DND-41 (cell line): ENCODE results near the gene INHBC.

Experiments used
- ATAC-seq: fragments of 200-7000 bp; cut with Tn5 transposase; 3 replicates; pipeline ENCODE4 v1.9.1; 2021; ENCODE audit warnings: low read depth; ENCODE audit not compliant: insufficient read depth
- DNase-seq: peaks from one replicate; pipeline ENCODE4 v3.0.0-alpha.2; 2020
- H2AFZ ChIP-seq: 2 replicates; pipeline ENCODE4 v1.6.0; 2012; ENCODE audit warnings: low read depth, low read length
- H3K27ac ChIP-seq: 2 replicates; pipeline ENCODE4 v1.5.1; 2012; ENCODE audit warnings: low read length, inconsistent platforms
- H3K27me3 ChIP-seq: fragments of 200-600 bp; sonication (generic); 2 replicates; pipeline ENCODE4 v1.6.0; 2012; ENCODE audit warnings: low read length, mild to moderate bottlenecking, inconsistent platforms; ENCODE audit not compliant: insufficient read depth, poor library complexity
- H3K36me3 ChIP-seq: 2 replicates; pipeline ENCODE4 v1.5.1; 2012; ENCODE audit warnings: low read length, inconsistent platforms; ENCODE audit not compliant: insufficient read depth
- H3K4me1 ChIP-seq: 2 replicates; pipeline ENCODE4 v1.5.1; 2012; ENCODE audit warnings: mild to moderate bottlenecking, low read length; ENCODE audit not compliant: insufficient read depth
- H3K4me2 ChIP-seq: 2 replicates; pipeline ENCODE4 v1.6.0; 2012; ENCODE audit warnings: mild to moderate bottlenecking, moderate library complexity, low read length, inconsistent platforms; ENCODE audit not compliant: insufficient read depth
- H3K4me3 ChIP-seq, 2 experiments: fragments of 200-600 bp in 1 of 2; shearing (Covaris generic) in 1 of 2; 2 replicates each; pipeline ENCODE4 v1.5.1; 2012 to 2016; ENCODE audit warnings: inconsistent platforms in 2 of 2, low read length in 2 of 2, mild to moderate bottlenecking in 2 of 2, low read depth in 1 of 2, moderate library complexity in 1 of 2
- H3K79me2 ChIP-seq: 2 replicates; pipeline ENCODE4 v1.6.0; 2012; ENCODE audit warnings: low read length, inconsistent platforms; ENCODE audit not compliant: insufficient read depth
- H3K9ac ChIP-seq: 2 replicates; pipeline ENCODE4 v1.6.0; 2012; ENCODE audit warnings: low read depth, mild to moderate bottlenecking, inconsistent platforms, low read length, moderate library complexity
- H3K9me3 ChIP-seq: 2 replicates; pipeline ENCODE4 v1.5.1; 2012; ENCODE audit warnings: low read length, moderate library complexity, mild to moderate bottlenecking, inconsistent platforms; ENCODE audit not compliant: insufficient read depth, severe bottlenecking
- H4K20me1 ChIP-seq: 2 replicates; pipeline ENCODE4 v1.6.0; 2012; ENCODE audit warnings: low read length; ENCODE audit not compliant: insufficient read depth
- EZH2 ChIP-seq: IDR thresholded peaks from 3 replicates; pipeline ENCODE4 v1.6.1; 2012; ENCODE audit warnings: borderline replicate concordance, low read depth, mild to moderate bottlenecking, moderate library complexity, low read length, inconsistent platforms; ENCODE audit not compliant: severe bottlenecking
- TF ChIP-seq, protein P1 (sequence below): IDR thresholded peaks from 2 replicates; pipeline ENCODE4 v1.5.1; 2012; ENCODE audit warnings: borderline replicate concordance, low read length, moderate library complexity, mild to moderate bottlenecking; ENCODE audit not compliant: poor library complexity, severe bottlenecking; ENCODE audit errors: extremely low read depth

The INHBC gene

DNA sequence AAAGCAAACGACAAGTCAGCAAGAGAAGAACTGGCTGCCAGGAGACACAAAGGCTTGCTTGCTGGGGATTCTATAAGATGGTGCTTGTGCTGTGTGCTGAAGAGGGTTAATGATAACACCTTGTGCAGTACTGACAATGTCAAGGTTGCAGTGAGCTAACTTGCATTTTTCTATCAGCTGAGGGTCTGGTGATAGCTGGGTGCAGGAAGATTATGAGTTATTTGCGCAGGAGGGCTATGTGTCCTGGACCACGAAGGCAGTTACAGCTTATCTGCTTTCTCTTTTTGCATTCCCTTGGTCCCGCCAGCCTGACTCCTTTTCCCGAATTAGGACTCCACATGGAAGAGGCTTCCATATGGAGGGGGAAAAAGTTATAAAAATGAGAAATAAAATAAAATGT, 46.2 kb upstream of the INHBC start:
- Histone ChIP-seq H3K9ac (no peak overlapping the region), H3K79me2 (peaks cover 4% of the 10 kb centered on the region; the same call in 1 of the 2 replicates), H3K4me2 (no peak overlapping the region), H3K9me3 (no peaks in the 10 kb centered on the region), H4K20me1 (no peaks in the 10 kb centered on the region), H3K4me3 (no peak overlapping the region), H3K27me3 (no peaks in the 10 kb centered on the region), H3K36me3 (peaks cover 10% of the 10 kb centered on the region), H2AFZ (no peak overlapping the region), H3K4me1 (no peaks in the 10 kb centered on the region), H3K27ac (no peak overlapping the region)
- ATAC-seq: no peak
- TF ChIP-seq, protein P1, sequence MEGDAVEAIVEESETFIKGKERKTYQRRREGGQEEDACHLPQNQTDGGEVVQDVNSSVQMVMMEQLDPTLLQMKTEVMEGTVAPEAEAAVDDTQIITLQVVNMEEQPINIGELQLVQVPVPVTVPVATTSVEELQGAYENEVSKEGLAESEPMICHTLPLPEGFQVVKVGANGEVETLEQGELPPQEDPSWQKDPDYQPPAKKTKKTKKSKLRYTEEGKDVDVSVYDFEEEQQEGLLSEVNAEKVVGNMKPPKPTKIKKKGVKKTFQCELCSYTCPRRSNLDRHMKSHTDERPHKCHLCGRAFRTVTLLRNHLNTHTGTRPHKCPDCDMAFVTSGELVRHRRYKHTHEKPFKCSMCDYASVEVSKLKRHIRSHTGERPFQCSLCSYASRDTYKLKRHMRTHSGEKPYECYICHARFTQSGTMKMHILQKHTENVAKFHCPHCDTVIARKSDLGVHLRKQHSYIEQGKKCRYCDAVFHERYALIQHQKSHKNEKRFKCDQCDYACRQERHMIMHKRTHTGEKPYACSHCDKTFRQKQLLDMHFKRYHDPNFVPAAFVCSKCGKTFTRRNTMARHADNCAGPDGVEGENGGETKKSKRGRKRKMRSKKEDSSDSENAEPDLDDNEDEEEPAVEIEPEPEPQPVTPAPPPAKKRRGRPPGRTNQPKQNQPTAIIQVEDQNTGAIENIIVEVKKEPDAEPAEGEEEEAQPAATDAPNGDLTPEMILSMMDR: no peak
- no peak for DNase-seq

DNA sequence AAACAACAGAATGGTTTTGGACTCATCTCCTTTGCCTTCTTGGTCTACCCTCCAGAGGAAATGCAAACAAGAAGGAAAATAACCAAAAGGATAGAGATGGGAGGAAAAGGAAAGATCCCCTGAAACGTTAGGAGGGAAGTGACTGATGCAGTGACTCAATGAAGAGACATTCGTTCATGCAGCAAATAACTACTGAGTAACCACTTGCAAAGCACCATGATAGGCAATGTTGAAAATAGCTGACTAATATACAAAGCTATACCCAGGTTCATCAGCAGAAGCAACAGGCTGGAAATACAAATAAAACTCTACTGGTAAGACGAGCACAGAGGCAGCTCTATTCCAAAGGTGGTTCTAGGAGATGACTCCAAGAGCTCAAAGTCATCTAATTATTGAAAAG, 45.6 kb upstream of the INHBC start:
- no peak for ATAC-seq
- H3K4me2 ChIP-seq: no peak overlapping the region

DNA sequence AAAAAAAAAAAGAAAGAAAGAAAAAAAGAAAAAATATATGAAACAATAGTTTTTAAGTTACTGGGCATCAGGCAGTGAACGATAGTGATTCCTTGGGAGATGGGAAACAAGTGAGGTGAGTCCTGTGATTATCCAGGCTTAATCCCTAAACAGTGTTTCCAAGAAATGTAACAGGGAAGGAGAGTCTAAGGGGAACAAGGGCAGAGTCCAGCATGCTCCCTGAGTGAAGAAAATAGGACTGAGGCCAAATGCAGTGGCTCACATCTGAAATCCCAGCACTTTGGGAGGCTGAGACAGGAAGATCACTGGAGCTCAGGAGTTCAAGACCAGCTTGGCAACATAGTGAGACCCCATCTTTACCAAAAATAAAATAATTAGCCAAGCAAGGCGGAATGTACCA, 44.4 kb upstream of the INHBC start:
- Histone ChIP-seq H3K4me2 (no peak overlapping the region), H3K4me1 (no peaks in the 10 kb centered on the region), H3K36me3 (peaks cover 17% of the 10 kb centered on the region), H3K4me3 (no peak overlapping the region), H3K79me2 (peaks cover 4% of the 10 kb centered on the region; the same call in 1 of the 2 replicates), H2AFZ (no peak overlapping the region), H3K27me3 (no peaks in the 10 kb centered on the region), H4K20me1 (no peaks in the 10 kb centered on the region), H3K9me3 (no peaks in the 10 kb centered on the region), H3K9ac (no peak overlapping the region), H3K27ac (no peak overlapping the region)
- no peak for TF ChIP-seq EZH2
- TF ChIP-seq, protein P1: no peak
- DNase-seq: no peak
- ATAC-seq: no peak

More for the DNA sequence above, 45.6 kb upstream of the INHBC start:
- H3K36me3 ChIP-seq: peaks cover 11% of the 10 kb centered on the region
- TF ChIP-seq, protein P1: no peak
- no peak for TF ChIP-seq EZH2
- H3K4me1 ChIP-seq: no peaks in the 10 kb centered on the region
- no peak overlapping the region for H2AFZ ChIP-seq
- H3K4me3 ChIP-seq: no peak overlapping the region
- no peaks in the 10 kb centered on the region for H3K27me3 ChIP-seq
- no peak overlapping the region for H3K9ac ChIP-seq
- no peak for DNase-seq
- H3K27ac ChIP-seq: no peak overlapping the region
- peaks cover 4% of the 10 kb centered on the region; the same call in 1 of the 2 replicates for H3K79me2 ChIP-seq
- no peaks in the 10 kb centered on the region for H4K20me1 ChIP-seq
- no peaks in the 10 kb centered on the region for H3K9me3 ChIP-seq

DNA sequence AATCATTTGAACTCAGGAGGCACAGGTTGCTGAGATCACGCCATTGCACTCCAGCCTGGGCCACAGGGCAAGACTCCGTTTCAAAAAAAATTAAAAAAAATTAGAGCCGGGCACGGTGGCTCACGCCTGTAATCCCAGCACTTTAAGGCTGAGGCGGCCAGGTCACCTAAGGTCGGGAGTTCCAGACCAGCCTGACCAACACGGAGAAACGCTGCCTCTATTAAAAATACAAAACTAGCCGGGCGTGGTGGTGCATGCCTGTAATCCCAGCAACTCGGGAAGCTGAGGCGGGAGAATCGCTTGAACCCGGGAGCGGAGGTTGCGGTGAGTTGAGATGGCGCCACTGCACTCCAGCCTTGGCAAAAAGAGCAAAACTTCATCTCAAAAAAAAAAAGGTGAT, 39.5 kb upstream of the INHBC start:
- Histone ChIP-seq H3K9ac (no peak overlapping the region), H2AFZ (no peak overlapping the region), H3K4me2 (no peak overlapping the region), H3K27me3 (no peaks in the 10 kb centered on the region), H3K36me3 (peaks cover 13% of the 10 kb centered on the region), H3K79me2 (peaks cover 9% of the 10 kb centered on the region; the same call in 1 of the 2 replicates), H3K4me1 (no peaks in the 10 kb centered on the region), H3K4me3 (no peak overlapping the region), H3K27ac (no peak overlapping the region), H4K20me1 (no peaks in the 10 kb centered on the region), H3K9me3 (no peaks in the 10 kb centered on the region)
- ATAC-seq (no peak), DNase-seq (no peak)
- TF ChIP-seq EZH2: no peak
- TF ChIP-seq, protein P1: no peak
